Panc1 (cell line): ENCODE measurements around the gene MYADML2. TPM values are rescaled to one million over a fixed set of nuclear protein-coding genes. Genes with fewer than 3 reads are reported as not detected.

ENCODE experiments used
- ATAC-seq: fragments of 200-7000 bp; cut with Tn5 transposase; 2 replicates; pipeline ENCODE4 v1.9.1; 2020; ENCODE audit warnings: mild to moderate bottlenecking, moderate library complexity
- BruUV-seq: library from RNA; stranded (reverse); fragments of 400-500 nt; replicated peaks from 2 replicates; lab custom pipeline; 2021; lab: Mats Ljungman, UMichigan
- CTCF ChIA-PET: fragments of 300-600 bp; sonication (Branson Sonifier 250); formaldehyde crosslinking; loops from one replicate; lab custom pipeline; 2022; ENCODE audit warnings: antibody characterized with exemption; lab: Charles Lee
- POLR2A ChIA-PET: fragments of 300-600 bp; sonication (Branson Sonifier 250); formaldehyde crosslinking; loops from one replicate; lab custom pipeline; 2022; ENCODE audit warnings: antibody characterized with exemption; lab: Charles Lee
- DNase-seq: peaks from one replicate; pipeline ENCODE4 v3.0.0-alpha.2; 2010; ENCODE audit warnings: low read depth, low spot score
- H3K27ac ChIP-seq: 2 replicates; pipeline ENCODE4 v1.5.1; 2011; ENCODE audit warnings: mild to moderate bottlenecking, low read length, inconsistent platforms
- H3K27me3 ChIP-seq: fragments of 200-500 bp; sonication (Bioruptor generic); 2 replicates; pipeline ENCODE4 v1.6.0; 2014; ENCODE audit warnings: low read length, inconsistent platforms; ENCODE audit not compliant: control insufficient read depth, insufficient read depth
- H3K36me3 ChIP-seq: fragments of 200-500 bp; sonication (Bioruptor generic); 2 replicates; pipeline ENCODE4 v1.5.1; 2014; ENCODE audit warnings: inconsistent platforms, mild to moderate bottlenecking, low read length, moderate library complexity; ENCODE audit not compliant: control insufficient read depth, insufficient read depth
- H3K4me1 ChIP-seq: 2 replicates; pipeline ENCODE4 v1.5.1; 2011; ENCODE audit warnings: inconsistent platforms, mild to moderate bottlenecking, low read length, moderate library complexity; ENCODE audit not compliant: control insufficient read depth, insufficient read depth
- H3K4me3 ChIP-seq, 2 experiments: 2 replicates each; pipeline ENCODE4 v1.5.1; 2011 to 2012; ENCODE audit warnings: low read depth in 2 of 2, low read length in 2 of 2, mild to moderate bottlenecking in 2 of 2, inconsistent platforms in 1 of 2, moderate library complexity in 1 of 2
- H3K9me3 ChIP-seq: fragments of 200-500 bp; sonication (Bioruptor generic); 2 replicates; pipeline ENCODE4 v1.5.1; 2014; ENCODE audit warnings: low read depth, mild to moderate bottlenecking, inconsistent platforms, low read length, moderate library complexity; ENCODE audit not compliant: control insufficient read depth, insufficient read depth
- CTCF ChIP-seq: fragments of 450-650 bp; IDR thresholded peaks from 2 replicates; pipeline ENCODE4 v1.5.1; 2017; ENCODE audit warnings: mild to moderate bottlenecking
- POLR2AphosphoS5 ChIP-seq: IDR thresholded peaks from 2 replicates; pipeline ENCODE4 v1.6.1; 2012; ENCODE audit warnings: mild to moderate bottlenecking, low read depth, low read length, moderate library complexity
- REST ChIP-seq, 2 experiments: IDR thresholded peaks; 2 replicates each; pipeline ENCODE4 v1.6.1; 2011 to 2012; ENCODE audit warnings: low read depth in 2 of 2, control low read depth in 1 of 2, low read length in 1 of 2, mild to moderate bottlenecking in 1 of 2, moderate library complexity in 1 of 2; ENCODE audit not compliant: insufficient read depth in 1 of 2
- SIN3A ChIP-seq: IDR thresholded peaks from 2 replicates; pipeline ENCODE4 v1.6.1; 2012; ENCODE audit warnings: low read depth, mild to moderate bottlenecking, low read length, moderate library complexity, borderline replicate concordance; ENCODE audit not compliant: insufficient read depth
- TCF7L2 ChIP-seq: IDR thresholded peaks from 2 replicates; pipeline ENCODE4 v1.6.1; 2011; ENCODE audit warnings: mild to moderate bottlenecking, low read depth, low read length, inconsistent platforms
- in situ Hi-C: cut with HindIII; loops from 2 replicates; pipeline ENCODE4 v1.10.0; 2016; ENCODE audit warnings: low sequenced_read_pairs, low pct_unique_long_range_greater_than_20kb
- intact Hi-C: fragments of 100-400 bp; cut with micrococcal nuclease; formaldehyde crosslinking; loops from one replicate; pipeline ENCODE4 v1.10.0; 2022; ENCODE audit not compliant: unreplicated experiment
- total RNA-seq: library from RNA; stranded (reverse); gene quantifications from one replicate; pipeline ENCODE4 v1.2.1, GENCODE V29; 2021; ENCODE audit not compliant: unreplicated experiment

The MYADML2 gene
- total RNA-seq, 1 experiment from 2014 or later = not detected

GRCh38 chr17:81913394-81914102 lies 33.5 kb downstream of the MYADML2 start:
- TF ChIP-seq CTCF (no peak), REST (IDR thresholded peaks at IDR 0.05; ENCODE audit: insufficient read depth in 1 of 2, low read depth in 2 of 2, low read length in 1 of 2) (no peak), POLR2AphosphoS5 (no peak), TCF7L2 (no peak), SIN3A (no peak)
- in situ Hi-C loops = no loop called here
- POLR2A ChIA-PET = interaction anchor here (0.5 to 1.4 kb wide), 2 partner anchors 12 to 904 kb away, joined by 3 to 4 read pairs; no protein-coding TSS in a partner anchor
- H3K27ac ChIP-seq = no peak overlapping the region
- no TSS peak for BruUV-seq
- no peaks in the 10 kb centered on the region for H3K9me3 ChIP-seq
- CTCF ChIA-PET = no interaction called here
- peaks cover 35% of the 10 kb centered on the region for H3K4me1 ChIP-seq
- H3K27me3 ChIP-seq = no peaks in the 10 kb centered on the region
- H3K36me3 ChIP-seq = peaks cover 14% of the 10 kb centered on the region
- intact Hi-C loops = no loop called here
- ATAC-seq (no peak), DNase-seq (no peak)
- no peak overlapping the region for H3K4me3 ChIP-seq

GRCh38 chr17:81912441-81913309 lies 34.4 kb downstream of the MYADML2 start:
- DNase-seq (no peak), ATAC-seq (no peak)
- CTCF ChIA-PET = no interaction called here
- H3K36me3 ChIP-seq = peaks cover 13% of the 10 kb centered on the region
- H3K4me3 ChIP-seq = no peak overlapping the region
- no peaks in the 10 kb centered on the region for H3K27me3 ChIP-seq
- no peaks in the 10 kb centered on the region for H3K9me3 ChIP-seq
- POLR2A ChIA-PET = interaction anchor here (1.4 kb wide), 1 partner anchor 12 kb away, joined by 3 read pairs; no protein-coding TSS in a partner anchor
- peaks cover 31% of the 10 kb centered on the region for H3K4me1 ChIP-seq
- H3K27ac ChIP-seq = no peak overlapping the region
- TF ChIP-seq REST (IDR thresholded peaks at IDR 0.05; ENCODE audit: insufficient read depth in 1 of 2, low read depth in 2 of 2, low read length in 1 of 2) = no peak
- TF ChIP-seq CTCF = no peak
- no peak for TF ChIP-seq TCF7L2
- no peak for TF ChIP-seq POLR2AphosphoS5
- no peak for TF ChIP-seq SIN3A
- in situ Hi-C loops = no loop called here
- no TSS peak for BruUV-seq
- intact Hi-C loops = no loop called here
